ENCODE data around the gene ERP27.

Gene ERP27

DNA sequence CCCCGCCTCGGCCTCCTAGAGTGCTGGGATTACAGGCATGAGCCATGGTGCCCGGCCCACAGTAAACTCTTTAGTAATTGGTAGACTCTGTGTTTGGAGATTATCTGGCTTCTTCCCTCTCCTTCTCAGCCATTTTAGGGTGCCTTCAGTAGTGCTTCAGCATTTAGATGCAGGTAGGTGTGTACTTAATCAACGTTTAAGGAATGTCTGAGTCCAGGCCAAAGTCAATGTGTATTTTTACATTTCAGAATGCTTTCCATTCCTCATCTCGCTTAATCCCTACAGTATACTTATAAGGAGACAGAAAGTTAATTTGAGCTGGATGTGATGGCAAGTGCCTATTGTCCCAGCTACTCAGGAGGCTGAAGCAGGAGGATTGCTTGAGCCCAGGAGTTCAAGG is 32.2 kb downstream of the ERP27 start:
- no peak for TF ChIP-seq ZFX (IDR thresholded peaks at IDR 0.05)
- no peak overlapping the region for H3K27ac ChIP-seq

DNA sequence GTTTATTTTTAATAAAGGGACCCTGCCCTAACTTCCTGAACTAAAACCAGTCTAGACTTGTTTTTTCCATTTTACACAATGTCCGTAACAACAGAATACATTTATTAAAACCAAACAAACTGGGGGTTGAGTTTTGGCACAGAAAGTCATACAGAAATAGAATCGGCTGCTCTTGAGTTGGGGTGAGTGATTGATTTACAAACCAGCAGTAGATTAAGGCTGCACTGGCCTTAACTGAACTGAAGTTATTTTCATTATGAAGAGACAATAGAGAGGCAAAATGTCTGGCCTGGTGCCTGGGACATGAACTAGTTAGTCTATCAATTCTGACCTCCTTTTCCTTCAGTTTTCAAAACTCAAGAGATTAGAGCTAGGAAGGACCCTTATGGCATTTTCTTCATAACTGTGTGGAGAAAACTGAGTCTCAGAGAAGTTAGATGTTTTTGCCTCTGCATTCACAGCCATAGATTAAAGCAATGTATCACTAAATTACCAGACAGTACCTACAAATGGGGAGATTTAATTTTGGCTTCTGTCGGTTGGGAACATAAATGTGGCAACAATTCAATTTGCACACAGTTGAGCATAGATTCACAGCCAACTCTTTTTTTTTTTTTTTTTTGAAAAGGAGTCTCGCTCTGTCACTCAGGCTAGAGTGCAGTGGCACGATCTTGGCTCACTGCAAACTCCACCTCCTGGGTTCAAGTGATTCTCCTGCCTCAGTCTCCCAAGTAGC is 32.9 kb downstream of the ERP27 start:
- TF ChIP-seq ZFX (IDR thresholded peaks at IDR 0.05), result no peak
- H3K27ac ChIP-seq, result no peak overlapping the region

DNA sequence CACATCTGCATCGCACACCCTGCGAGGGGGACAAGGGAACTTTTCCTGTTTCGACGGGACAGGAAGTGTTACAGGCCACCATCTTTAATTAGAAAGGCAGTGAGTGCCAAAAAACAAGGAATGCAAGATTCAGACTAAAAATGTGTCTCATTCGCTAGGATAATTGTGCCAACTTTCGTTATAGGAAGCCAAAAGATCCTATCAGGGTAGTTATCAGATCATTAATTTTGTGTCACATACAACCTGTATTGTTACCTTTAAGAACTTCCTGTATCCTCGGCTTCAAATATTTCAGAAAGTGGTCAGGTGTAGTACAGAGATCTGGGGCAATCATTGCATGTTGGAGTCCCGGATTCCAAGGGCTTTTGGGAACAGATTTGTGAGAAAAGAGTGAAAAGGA is 33.5 kb downstream of the ERP27 start:
- TF ChIP-seq, protein P1, sequence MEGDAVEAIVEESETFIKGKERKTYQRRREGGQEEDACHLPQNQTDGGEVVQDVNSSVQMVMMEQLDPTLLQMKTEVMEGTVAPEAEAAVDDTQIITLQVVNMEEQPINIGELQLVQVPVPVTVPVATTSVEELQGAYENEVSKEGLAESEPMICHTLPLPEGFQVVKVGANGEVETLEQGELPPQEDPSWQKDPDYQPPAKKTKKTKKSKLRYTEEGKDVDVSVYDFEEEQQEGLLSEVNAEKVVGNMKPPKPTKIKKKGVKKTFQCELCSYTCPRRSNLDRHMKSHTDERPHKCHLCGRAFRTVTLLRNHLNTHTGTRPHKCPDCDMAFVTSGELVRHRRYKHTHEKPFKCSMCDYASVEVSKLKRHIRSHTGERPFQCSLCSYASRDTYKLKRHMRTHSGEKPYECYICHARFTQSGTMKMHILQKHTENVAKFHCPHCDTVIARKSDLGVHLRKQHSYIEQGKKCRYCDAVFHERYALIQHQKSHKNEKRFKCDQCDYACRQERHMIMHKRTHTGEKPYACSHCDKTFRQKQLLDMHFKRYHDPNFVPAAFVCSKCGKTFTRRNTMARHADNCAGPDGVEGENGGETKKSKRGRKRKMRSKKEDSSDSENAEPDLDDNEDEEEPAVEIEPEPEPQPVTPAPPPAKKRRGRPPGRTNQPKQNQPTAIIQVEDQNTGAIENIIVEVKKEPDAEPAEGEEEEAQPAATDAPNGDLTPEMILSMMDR (conservative IDR thresholded peaks at IDR 0.05), result no peak
- TF ChIP-seq ZFX (IDR thresholded peaks at IDR 0.05), result no peak
- peak overlapping the region; percentile 20 for H3K27ac ChIP-seq

DNA sequence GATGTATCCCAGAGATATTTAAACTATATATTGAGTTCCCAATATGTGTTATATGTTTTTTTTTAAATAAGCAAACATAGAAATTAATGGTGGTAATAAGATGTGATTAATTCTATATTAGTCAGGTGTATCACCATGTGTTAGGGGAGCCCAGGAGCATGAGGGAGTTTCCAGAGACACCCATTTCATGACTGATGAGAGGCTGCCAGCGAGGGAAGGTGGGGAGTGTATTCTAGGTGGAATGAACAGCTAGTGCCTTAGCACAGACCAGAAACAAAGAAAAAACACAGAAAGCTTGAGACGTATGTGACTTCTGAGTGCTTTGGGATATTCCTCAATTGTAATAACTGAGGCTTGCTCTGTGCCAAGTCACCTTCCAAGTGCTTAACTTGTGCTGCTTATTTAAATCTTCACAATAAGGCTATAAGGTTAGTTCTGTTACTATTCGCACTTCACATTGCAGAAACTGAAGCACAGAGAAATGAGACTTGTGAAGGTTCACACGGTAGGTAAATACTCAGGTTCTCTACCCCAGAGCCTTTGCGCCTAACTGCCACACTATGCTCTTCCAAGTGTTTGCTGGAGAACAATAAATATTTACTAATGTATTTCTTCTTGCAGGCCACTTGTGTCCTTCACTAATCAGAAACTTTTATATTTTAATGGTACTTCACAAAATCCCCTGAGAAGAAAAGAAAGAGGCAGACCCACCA is 34.8 kb downstream of the ERP27 start:
- H3K27ac ChIP-seq, result no peak overlapping the region
- no peak for TF ChIP-seq ZFX (IDR thresholded peaks at IDR 0.05)
- TF ChIP-seq, protein P1 (conservative IDR thresholded peaks at IDR 0.05), result no peak

DNA sequence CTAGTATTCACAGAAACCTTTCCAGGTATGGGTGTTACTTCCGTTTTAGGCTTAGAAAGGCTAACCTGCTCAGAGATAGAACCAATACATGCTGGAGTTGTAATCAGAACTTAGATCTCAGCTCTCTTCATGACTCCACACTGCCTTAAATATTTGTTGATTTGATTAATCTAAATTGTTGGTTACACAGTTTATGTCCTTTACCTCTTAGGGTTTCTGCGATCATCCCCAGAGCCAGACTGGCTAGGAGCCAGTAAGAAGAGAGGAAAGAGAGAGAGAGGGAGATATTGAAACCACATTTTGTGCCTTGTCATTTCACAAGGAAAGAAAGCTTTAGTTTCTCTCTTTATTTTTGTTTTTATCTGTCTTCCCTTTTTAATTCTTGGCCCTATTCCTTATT is 35.9 kb downstream of the ERP27 start:
- TF ChIP-seq, protein P1 (conservative IDR thresholded peaks at IDR 0.05), result no peak
- TF ChIP-seq ZFX (IDR thresholded peaks at IDR 0.05), result no peak
- H3K27ac ChIP-seq, result no peak overlapping the region

DNA sequence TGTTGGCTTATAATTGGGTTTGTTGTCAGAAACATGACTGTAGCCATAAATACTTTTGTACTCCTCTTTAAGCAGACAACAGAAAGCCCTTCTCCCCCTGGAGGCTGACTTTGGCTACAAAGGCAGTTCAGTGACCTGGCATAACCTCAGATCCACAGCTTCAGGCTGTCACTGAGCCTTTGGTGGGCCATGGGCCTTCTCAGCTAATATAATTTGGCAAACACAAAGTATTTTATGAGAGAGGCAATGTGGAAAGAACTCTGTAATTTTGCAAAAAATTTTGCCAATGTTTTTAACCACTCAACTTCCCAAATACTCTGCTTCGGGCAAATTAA is 37.1 kb downstream of the ERP27 start:
- no peak for TF ChIP-seq ZFX (IDR thresholded peaks at IDR 0.05)
- TF ChIP-seq, protein P1 (conservative IDR thresholded peaks at IDR 0.05), result no peak
- H3K27ac ChIP-seq, result no peak overlapping the region

DNA sequence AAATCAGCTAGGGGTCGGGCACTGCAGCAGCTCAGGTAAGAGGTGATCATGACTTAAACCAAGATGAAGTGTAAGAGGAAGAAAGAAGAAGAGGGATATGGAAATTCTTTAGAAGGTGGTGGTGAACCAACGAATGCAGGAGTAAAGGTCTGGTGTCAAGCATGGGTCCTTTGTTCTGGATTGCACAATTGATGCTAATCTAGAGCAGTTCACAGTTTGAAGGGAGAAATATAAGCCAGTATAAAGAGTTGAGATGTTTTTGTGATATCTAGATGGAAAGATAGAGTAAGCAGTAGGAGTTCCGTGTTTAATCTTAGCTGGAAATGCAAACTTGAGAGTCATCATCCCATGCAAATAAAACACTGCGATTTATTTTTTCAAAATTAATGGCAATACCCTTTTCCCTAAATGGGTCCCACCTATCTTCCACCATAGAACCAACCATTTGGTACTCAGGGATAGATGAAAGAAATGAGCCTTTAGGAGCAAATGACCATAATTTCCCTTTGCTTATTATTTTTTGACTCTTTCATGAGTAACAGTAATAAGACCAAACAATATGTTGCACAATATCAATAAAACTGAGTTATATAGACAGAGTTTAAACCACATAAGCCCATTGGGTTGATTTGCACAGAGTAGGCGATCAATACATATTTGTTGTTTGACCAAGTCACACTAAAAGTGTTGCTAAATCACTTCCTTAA is 37.7 kb downstream of the ERP27 start:
- no peak overlapping the region for H3K27ac ChIP-seq
- TF ChIP-seq, protein P1 (conservative IDR thresholded peaks at IDR 0.05), result no peak
- no peak for TF ChIP-seq ZFX (IDR thresholded peaks at IDR 0.05)

DNA sequence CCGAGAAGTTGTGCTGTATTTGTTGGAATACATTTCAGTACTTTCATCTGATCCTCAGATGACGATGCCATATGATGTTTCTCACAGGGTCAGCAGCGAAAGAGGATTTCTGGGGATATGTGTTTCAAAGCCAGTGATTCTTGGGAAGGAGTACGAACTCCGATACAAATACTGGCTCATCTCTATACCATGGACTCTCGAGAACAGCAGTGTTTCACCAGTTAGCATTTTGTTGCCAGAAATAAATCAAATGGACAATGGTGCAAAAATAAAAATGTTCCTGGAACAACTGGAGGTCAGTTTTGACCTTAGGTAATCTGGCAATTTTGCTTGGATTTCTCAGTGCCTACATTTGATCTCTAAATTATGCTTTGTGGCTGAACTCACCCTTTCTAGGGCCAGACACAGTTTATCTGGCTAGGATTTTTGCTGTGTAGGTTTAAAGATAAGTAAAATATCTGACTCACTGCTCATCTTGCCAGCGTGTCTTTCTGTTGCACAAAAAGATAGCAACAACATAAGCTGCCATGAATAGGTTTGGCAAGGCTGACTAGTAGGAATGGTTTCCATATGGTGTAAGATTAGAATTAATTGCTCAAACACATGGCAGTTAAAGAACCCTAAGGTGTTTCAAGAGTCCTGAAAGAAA is 41.7 kb downstream of the ERP27 start:
- no peak overlapping the region for H3K27ac ChIP-seq
- TF ChIP-seq, protein P1 (conservative IDR thresholded peaks at IDR 0.05), result no peak
